SK-N-SH (cell line): ENCODE results near the gene A2ML1. TPM values are rescaled to one million over a fixed set of nuclear protein-coding genes. Genes with fewer than 3 reads are reported as not detected.

Source experiments
- CTCF ChIA-PET: fragments of 300-600, 350-600 bp; formaldehyde crosslinking; extraction: SDS; loops from one replicate; lab custom pipeline; 2021; lab: Yijun Ruan, JAX
- POLR2A ChIA-PET: fragments of 350-600 bp; sonication (Branson Sonifier 250); formaldehyde crosslinking; extraction: SDS; loops from one replicate; lab custom pipeline; 2020; ENCODE audit warnings: antibody characterized with exemption, inconsistent platforms; lab: Yijun Ruan, JAX
- DNase-seq: peaks from one replicate; pipeline ENCODE4 v3.0.0; 2012
- H2AFZ ChIP-seq: fragments of 200-600 bp; sonication (generic); 2 replicates; pipeline ENCODE4 v1.8.1; 2016; ENCODE audit warnings: antibody characterized with exemption, mild to moderate bottlenecking, low read depth
- H3F3A ChIP-seq: fragments of 200-600 bp; sonication (generic); replicated peaks from 2 replicates; pipeline ENCODE3; 2016; ENCODE audit warnings: antibody characterized with exemption, mild to moderate bottlenecking; ENCODE audit not compliant: insufficient read depth
- H3K27ac ChIP-seq, 2 experiments: fragments of 200-500 bp in 1 of 2; fragments of 200-600 bp in 1 of 2; sonication (Bioruptor generic) in 1 of 2; sonication (generic), shearing (Covaris generic) in 1 of 2; 2 replicates each; pipeline versions ENCODE4 v1.5.1 to v1.6.1; 2014 to 2016; ENCODE audit warnings: low read depth in 2 of 2, inconsistent platforms in 1 of 2, low read length in 1 of 2, mild to moderate bottlenecking in 1 of 2, mixed read lengths in 1 of 2
- H3K27me3 ChIP-seq: fragments of 200-600 bp; sonication (generic), shearing (Covaris generic); 2 replicates; pipeline ENCODE4 v1.6.1; 2016; ENCODE audit warnings: mixed run types; ENCODE audit not compliant: insufficient read depth
- H3K36me3 ChIP-seq, 2 experiments: fragments of 200-500 bp in 1 of 2; fragments of 200-600 bp in 1 of 2; sonication (Bioruptor generic) in 1 of 2; sonication (generic) in 1 of 2; replicated peaks in 1 of 2; 2 replicates each; pipeline versions ENCODE3 to v1.5.1; 2014 to 2016; ENCODE audit warnings: low read length in 1 of 2, mild to moderate bottlenecking in 1 of 2; ENCODE audit not compliant: insufficient read depth in 2 of 2, control insufficient read depth in 1 of 2
- H3K4me1 ChIP-seq, 2 experiments: fragments of 200-500 bp in 1 of 2; fragments of 200-600 bp in 1 of 2; sonication (Bioruptor generic) in 1 of 2; sonication (generic), shearing (Covaris generic) in 1 of 2; 2 replicates each; pipeline versions ENCODE4 v1.5.1 to v1.6.1; 2014 to 2016; ENCODE audit warnings: low read depth in 1 of 2, low read length in 1 of 2, mixed run types in 1 of 2; ENCODE audit not compliant: insufficient read depth in 2 of 2, control insufficient read depth in 1 of 2
- H3K4me2 ChIP-seq: fragments of 200-600 bp; sonication (generic), shearing (Covaris generic); 2 replicates; pipeline ENCODE4 v1.6.1; 2017; ENCODE audit warnings: mixed run types
- H3K4me3 ChIP-seq, 2 experiments: fragments of 200-500 bp in 1 of 2; fragments of 200-600 bp in 1 of 2; sonication (Bioruptor generic) in 1 of 2; sonication (generic), shearing (Covaris generic) in 1 of 2; 2 replicates each; pipeline versions ENCODE4 v1.5.1 to v1.8.1; 2014 to 2016; ENCODE audit warnings: low read depth in 2 of 2, inconsistent platforms in 1 of 2, low read length in 1 of 2, mild to moderate bottlenecking in 1 of 2, mixed read lengths in 1 of 2, moderate library complexity in 1 of 2
- H3K79me2 ChIP-seq: fragments of 200-600 bp; sonication (generic); 2 replicates; pipeline ENCODE4 v1.8.1; 2017; ENCODE audit warnings: mild to moderate bottlenecking; ENCODE audit not compliant: insufficient read depth
- H3K9ac ChIP-seq: fragments of 200-600 bp; sonication (generic); 2 replicates; pipeline ENCODE4 v1.6.1; 2017; ENCODE audit warnings: mixed run types
- H3K9me2 ChIP-seq: fragments of 200-600 bp; sonication (generic); 2 replicates; pipeline ENCODE4 v1.6.1; 2017; ENCODE audit warnings: mixed run types
- H3K9me3 ChIP-seq: fragments of 200-600 bp; sonication (generic); 2 replicates; pipeline ENCODE4 v1.6.1; 2017; ENCODE audit warnings: mixed run types, mild to moderate bottlenecking, moderate library complexity
- H4K20me1 ChIP-seq: fragments of 200-600 bp; sonication (generic); 2 replicates; pipeline ENCODE4 v1.6.1; 2017; ENCODE audit warnings: mild to moderate bottlenecking, mixed run types; ENCODE audit not compliant: insufficient read depth
- CHD2 ChIP-seq: fragments of 150-350 bp; IDR thresholded peaks from 2 replicates; pipeline ENCODE4 v1.6.1; 2018; ENCODE audit warnings: low read length; ENCODE audit not compliant: partially characterized antibody
- ELF1 ChIP-seq: IDR thresholded peaks from 2 replicates; pipeline ENCODE4 v1.4.0; 2012
- EP300 ChIP-seq, 2 experiments: IDR thresholded peaks; 2 replicates each; pipeline versions ENCODE4 v1.4.0 to v1.6.1; 2012; ENCODE audit warnings: borderline replicate concordance in 1 of 2, low read depth in 1 of 2, low read length in 1 of 2
- EZH2phosphoT487 ChIP-seq: fragments of 200-600 bp; sonication (generic); IDR thresholded peaks from 2 replicates; pipeline ENCODE4 v1.6.1; 2017; ENCODE audit warnings: low read depth, mixed run types, mild to moderate bottlenecking, antibody characterized with exemption, moderate library complexity, borderline replicate concordance
- FOXJ3 ChIP-seq: sonication (generic); formaldehyde crosslinking; IDR thresholded peaks from 2 replicates; pipeline ENCODE4 v1.5.1; 2020; ENCODE audit warnings: mild to moderate bottlenecking, missing genetic modification reagents
- GABPA ChIP-seq: IDR thresholded peaks from 2 replicates; pipeline ENCODE4 v1.4.0; 2012; ENCODE audit warnings: low read depth, mild to moderate bottlenecking
- GATA2 ChIP-seq: sonication (generic); formaldehyde crosslinking; IDR thresholded peaks from 2 replicates; pipeline ENCODE4 v1.5.0; 2020; ENCODE audit warnings: mild to moderate bottlenecking, missing genetic modification reagents
- MXI1 ChIP-seq: IDR thresholded peaks from 2 replicates; pipeline ENCODE4 v1.6.1; 2012; ENCODE audit warnings: mild to moderate bottlenecking, low read depth, low read length, improper control_type of control experiment
- NFIC ChIP-seq: IDR thresholded peaks from 2 replicates; pipeline ENCODE4 v1.4.0; 2012; ENCODE audit warnings: borderline replicate concordance
- NRF1 ChIP-seq: IDR thresholded peaks from 2 replicates; pipeline ENCODE4 v1.6.1; 2012; ENCODE audit warnings: low read depth, mild to moderate bottlenecking, low read length
- POLR2AphosphoS5 ChIP-seq: IDR thresholded peaks from 2 replicates; pipeline ENCODE4 v1.6.1; 2012; ENCODE audit warnings: low read depth, low read length
- RAD21 ChIP-seq: IDR thresholded peaks from 2 replicates; pipeline ENCODE4 v1.6.1; 2012; ENCODE audit warnings: mild to moderate bottlenecking, low read length
- RCOR1 ChIP-seq: fragments of 150-350 bp; IDR thresholded peaks from 2 replicates; pipeline ENCODE4 v1.6.1; 2017; ENCODE audit warnings: antibody characterized with exemption, low read length
- RXRA ChIP-seq: IDR thresholded peaks from 2 replicates; pipeline ENCODE4 v1.4.0; 2012; ENCODE audit warnings: low read depth, mild to moderate bottlenecking, borderline replicate concordance
- TAF1 ChIP-seq: IDR thresholded peaks from 2 replicates; pipeline ENCODE4 v1.6.1; 2012; ENCODE audit warnings: low read depth, mild to moderate bottlenecking, low read length, moderate library complexity, borderline replicate concordance
- TCF12 ChIP-seq: IDR thresholded peaks from 2 replicates; pipeline ENCODE4 v1.4.0; 2012
- WGBS: methylation state at CpG from one replicate; pipeline ENCODE4 v1.1.6; 2017; ENCODE audit warnings: low lambda C conversion rate; 5-methylcytosine and 5-hydroxymethylcytosine counted together
- polyA plus RNA-seq, 3 experiments: library from polyadenylated mRNA; depleted of rRNA; stranded (reverse); fragments of >200 nt; gene quantifications; 2 replicates each; pipeline ENCODE4 v1.2.3, GENCODE V29; 2012
- TF ChIP-seq, protein P1 (sequence below): IDR thresholded peaks from 2 replicates; pipeline ENCODE4 v1.4.0; 2012; ENCODE audit warnings: low read depth, borderline replicate concordance
- TF ChIP-seq, protein P2 (sequence below): fragments of 200-600 bp; sonication (generic); IDR thresholded peaks from 2 replicates; pipeline ENCODE4 v1.6.1; 2017; ENCODE audit warnings: antibody characterized with exemption, mild to moderate bottlenecking, moderate library complexity
- TF ChIP-seq, protein P3 (sequence below): fragments of 150-350 bp; IDR thresholded peaks from 2 replicates; pipeline ENCODE4 v1.6.1; 2017; ENCODE audit warnings: antibody characterized with exemption, low read length, low read depth, borderline replicate concordance
- TF ChIP-seq, protein P4 (sequence below): IDR thresholded peaks from 2 replicates; pipeline ENCODE4; 2012

A2ML1 gene
- polyA plus RNA-seq, 1 of the 3 experiments (the other 2 are of a cell fraction): not detected

DNA sequence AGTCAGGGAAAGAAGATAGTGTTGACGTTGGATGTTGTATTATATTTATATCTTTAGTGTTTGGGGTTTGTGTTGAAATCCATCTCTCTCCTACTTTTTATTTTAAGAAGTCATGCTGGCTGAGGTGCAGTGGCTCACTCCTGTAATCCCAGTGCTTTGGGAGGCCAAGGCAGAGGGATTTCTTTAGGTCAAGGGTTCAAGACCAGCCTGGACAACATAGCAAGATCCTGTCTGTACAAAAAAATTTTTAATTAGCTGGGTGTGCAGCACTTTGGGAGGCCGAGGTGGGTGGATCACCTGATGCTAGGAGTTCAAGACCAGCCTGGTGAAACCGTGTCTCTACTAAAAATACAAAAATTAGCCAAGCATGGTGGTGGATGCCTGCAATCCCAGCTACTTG lies 23.9 kb downstream of the A2ML1 start:
- H3K4me1 ChIP-seq: peaks cover 0 to 4% of the 10 kb centered on the region in 2 experiments; a peak in 1 of 4 replicates
- ChIA-PET POLR2A (no interaction called here), CTCF (interaction anchor here (1.9 kb wide), 1 partner anchor 44 kb away, joined by 5 read pairs; no protein-coding TSS in a partner anchor)
- no peaks in the 10 kb centered on the region for H3K36me3 ChIP-seq
- no peak for TF ChIP-seq POLR2AphosphoS5
- no peak for TF ChIP-seq EP300 (IDR thresholded peaks at IDR 0.05; ENCODE audit: borderline replicate concordance in 1 of 2, low read depth in 1 of 2, low read length in 1 of 2)
- TF ChIP-seq GATA2: no peak
- TF ChIP-seq, protein P1, sequence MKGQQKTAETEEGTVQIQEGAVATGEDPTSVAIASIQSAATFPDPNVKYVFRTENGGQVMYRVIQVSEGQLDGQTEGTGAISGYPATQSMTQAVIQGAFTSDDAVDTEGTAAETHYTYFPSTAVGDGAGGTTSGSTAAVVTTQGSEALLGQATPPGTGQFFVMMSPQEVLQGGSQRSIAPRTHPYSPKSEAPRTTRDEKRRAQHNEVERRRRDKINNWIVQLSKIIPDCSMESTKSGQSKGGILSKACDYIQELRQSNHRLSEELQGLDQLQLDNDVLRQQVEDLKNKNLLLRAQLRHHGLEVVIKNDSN: no peak
- TF ChIP-seq TCF12: no peak
- no peak for TF ChIP-seq CHD2
- TF ChIP-seq FOXJ3: no peak
- TF ChIP-seq ELF1: no peak
- TF ChIP-seq NRF1: no peak
- no peak for TF ChIP-seq MXI1
- TF ChIP-seq, protein P2, sequence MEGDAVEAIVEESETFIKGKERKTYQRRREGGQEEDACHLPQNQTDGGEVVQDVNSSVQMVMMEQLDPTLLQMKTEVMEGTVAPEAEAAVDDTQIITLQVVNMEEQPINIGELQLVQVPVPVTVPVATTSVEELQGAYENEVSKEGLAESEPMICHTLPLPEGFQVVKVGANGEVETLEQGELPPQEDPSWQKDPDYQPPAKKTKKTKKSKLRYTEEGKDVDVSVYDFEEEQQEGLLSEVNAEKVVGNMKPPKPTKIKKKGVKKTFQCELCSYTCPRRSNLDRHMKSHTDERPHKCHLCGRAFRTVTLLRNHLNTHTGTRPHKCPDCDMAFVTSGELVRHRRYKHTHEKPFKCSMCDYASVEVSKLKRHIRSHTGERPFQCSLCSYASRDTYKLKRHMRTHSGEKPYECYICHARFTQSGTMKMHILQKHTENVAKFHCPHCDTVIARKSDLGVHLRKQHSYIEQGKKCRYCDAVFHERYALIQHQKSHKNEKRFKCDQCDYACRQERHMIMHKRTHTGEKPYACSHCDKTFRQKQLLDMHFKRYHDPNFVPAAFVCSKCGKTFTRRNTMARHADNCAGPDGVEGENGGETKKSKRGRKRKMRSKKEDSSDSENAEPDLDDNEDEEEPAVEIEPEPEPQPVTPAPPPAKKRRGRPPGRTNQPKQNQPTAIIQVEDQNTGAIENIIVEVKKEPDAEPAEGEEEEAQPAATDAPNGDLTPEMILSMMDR: no peak
- no peak for TF ChIP-seq NFIC
- no peak for TF ChIP-seq RXRA
- TF ChIP-seq RAD21: no peak
- TF ChIP-seq TAF1: no peak
- TF ChIP-seq, protein P3, sequence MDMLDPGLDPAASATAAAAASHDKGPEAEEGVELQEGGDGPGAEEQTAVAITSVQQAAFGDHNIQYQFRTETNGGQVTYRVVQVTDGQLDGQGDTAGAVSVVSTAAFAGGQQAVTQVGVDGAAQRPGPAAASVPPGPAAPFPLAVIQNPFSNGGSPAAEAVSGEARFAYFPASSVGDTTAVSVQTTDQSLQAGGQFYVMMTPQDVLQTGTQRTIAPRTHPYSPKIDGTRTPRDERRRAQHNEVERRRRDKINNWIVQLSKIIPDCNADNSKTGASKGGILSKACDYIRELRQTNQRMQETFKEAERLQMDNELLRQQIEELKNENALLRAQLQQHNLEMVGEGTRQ: no peak
- TF ChIP-seq RCOR1: no peak
- TF ChIP-seq, protein P4, sequence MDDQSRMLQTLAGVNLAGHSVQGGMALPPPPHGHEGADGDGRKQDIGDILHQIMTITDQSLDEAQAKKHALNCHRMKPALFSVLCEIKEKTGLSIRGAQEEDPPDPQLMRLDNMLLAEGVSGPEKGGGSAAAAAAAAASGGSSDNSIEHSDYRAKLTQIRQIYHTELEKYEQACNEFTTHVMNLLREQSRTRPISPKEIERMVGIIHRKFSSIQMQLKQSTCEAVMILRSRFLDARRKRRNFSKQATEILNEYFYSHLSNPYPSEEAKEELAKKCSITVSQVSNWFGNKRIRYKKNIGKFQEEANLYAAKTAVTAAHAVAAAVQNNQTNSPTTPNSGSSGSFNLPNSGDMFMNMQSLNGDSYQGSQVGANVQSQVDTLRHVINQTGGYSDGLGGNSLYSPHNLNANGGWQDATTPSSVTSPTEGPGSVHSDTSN: no peak
- no peak for TF ChIP-seq EZH2phosphoT487
- no peak for TF ChIP-seq GABPA
- no peaks in the 10 kb centered on the region for H4K20me1 ChIP-seq
- no peak overlapping the region for H3K4me2 ChIP-seq
- H3K27ac ChIP-seq: no peak overlapping the region
- H3F3A ChIP-seq: no peaks in the 10 kb centered on the region
- H3K27me3 ChIP-seq: peaks cover 14% of the 10 kb centered on the region; the same call in 1 of the 2 replicates
- no peak overlapping the region for H3K4me3 ChIP-seq
- no peak overlapping the region for H2AFZ ChIP-seq
- no peak overlapping the region for H3K9ac ChIP-seq
- H3K79me2 ChIP-seq: no peaks in the 10 kb centered on the region
- no peak for DNase-seq
- 13% methylated on average over 3 of the region's 3 CpGs for WGBS
- no peaks in the 10 kb centered on the region for H3K9me2 ChIP-seq
- H3K9me3 ChIP-seq: no peaks in the 10 kb centered on the region
